Measurements from ENCODE around the gene TMEM131L.
"Not testable (repeated sequence)": the region's sequence is repeated elsewhere in the genome, so short reads cannot be mapped to it uniquely, and the experiment has no call there.

Gene TMEM131L

GRCh38 chr4:153651587-153651986 lies 185.4 kb downstream of the TMEM131L start:
- peak; percentile 8 for DNase-seq (ENCODE audit: low read depth)

- DNase-seq (ENCODE audit: low read depth): no peak
Measured at GRCh38 chr4:153652051-153652784, 186.1 kb downstream of the TMEM131L start.

- no peak for DNase-seq (ENCODE audit: low read depth)
Measured at GRCh38 chr4:153655002-153655541, 188.9 kb downstream of the TMEM131L start.

- no peak for DNase-seq (ENCODE audit: low read depth)
Measured at GRCh38 chr4:153655928-153656327, 189.8 kb downstream of the TMEM131L start.

GRCh38 chr4:153661215-153661822 lies 195.2 kb downstream of the TMEM131L start:
- no peak for DNase-seq (ENCODE audit: low read depth)

GRCh38 chr4:153661908-153662307 lies 195.7 kb downstream of the TMEM131L start:
- DNase-seq (ENCODE audit: low read depth): no peak

DNA sequence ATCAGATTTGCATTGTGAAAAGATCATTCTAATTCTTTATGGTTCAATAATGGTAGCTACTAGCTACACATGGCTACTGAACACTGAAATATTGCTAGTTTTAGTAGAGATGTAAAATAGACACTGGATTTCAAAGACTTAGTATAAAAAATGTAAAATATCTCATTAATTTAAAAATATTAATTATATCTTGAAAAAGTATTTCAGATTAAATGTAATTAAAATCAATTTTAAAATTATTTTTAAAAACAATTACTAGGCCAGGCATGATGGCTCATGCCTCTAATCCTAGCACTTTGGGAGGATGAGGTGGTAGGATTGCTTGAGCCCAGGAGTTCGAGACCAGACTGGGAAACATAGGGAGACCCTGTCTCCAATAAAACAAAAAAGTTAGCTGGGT lies 197.5 kb downstream of the TMEM131L start:
- DNase-seq (ENCODE audit: low read depth): no peak

- not testable (repeated sequence) for DNase-seq (ENCODE audit: low read depth)
Measured at GRCh38 chr4:153666505-153666904, 200.3 kb downstream of the TMEM131L start.

- no peak for DNase-seq (ENCODE audit: low read depth)
Measured at GRCh38 chr4:153668647-153669046, 202.5 kb downstream of the TMEM131L start.

DNA sequence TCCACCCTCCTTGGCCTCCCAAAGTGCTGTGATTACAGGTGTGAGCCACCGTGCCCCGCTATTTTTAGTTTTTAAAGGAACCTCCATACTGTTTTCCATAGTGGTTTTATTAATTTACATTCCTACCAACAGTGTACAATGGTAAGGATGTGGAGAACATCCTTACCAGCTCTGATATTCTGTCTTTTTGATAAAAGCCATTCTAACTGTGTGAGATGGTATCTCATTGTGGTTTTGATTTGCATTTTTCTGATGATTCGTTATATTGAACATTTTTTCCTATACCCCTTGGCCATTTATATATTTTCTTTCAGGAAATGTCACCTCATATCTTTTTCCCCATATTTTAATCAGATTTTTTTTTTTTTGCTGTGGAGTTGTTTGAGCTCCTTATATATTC lies 203.7 kb downstream of the TMEM131L start:
- no peak for DNase-seq (ENCODE audit: low read depth)

- no peak for DNase-seq (ENCODE audit: low read depth)
Measured at GRCh38 chr4:153676486-153676885, 210.3 kb downstream of the TMEM131L start.

- no peak for DNase-seq (ENCODE audit: low read depth)
Measured at GRCh38 chr4:153676984-153677383, 210.8 kb downstream of the TMEM131L start.

GRCh38 chr4:153679486-153679885 lies 213.3 kb downstream of the TMEM131L start:
- no peak for DNase-seq (ENCODE audit: low read depth)

DNA sequence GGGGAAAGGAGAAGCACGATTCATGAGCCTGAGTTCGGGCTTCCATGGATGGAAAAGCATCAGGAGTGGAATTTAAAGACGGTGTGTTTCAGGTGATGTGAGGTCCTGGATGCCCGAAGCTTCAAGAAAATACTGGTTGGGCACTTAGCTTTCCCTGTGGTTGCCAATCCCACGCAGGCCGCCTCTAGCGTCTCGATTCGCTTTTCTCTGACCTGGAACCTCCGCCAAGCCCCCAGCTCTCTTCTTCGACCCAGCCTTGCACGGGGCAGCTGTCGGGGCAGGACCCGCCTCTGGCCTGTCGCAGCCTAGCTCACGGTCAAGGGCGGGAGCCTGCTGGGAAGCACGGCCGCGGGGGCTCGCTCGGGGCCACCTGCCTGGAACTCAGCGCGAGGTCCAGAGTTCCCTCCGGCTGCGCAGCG lies 217.6 kb downstream of the TMEM131L start:
- no peak for DNase-seq (ENCODE audit: low read depth)

GRCh38 chr4:153684182-153684970 lies 218.2 kb downstream of the TMEM131L start, which contains the start of gene TLR2:
Gene TLR2, plus strand, starts transcription at chr4:153684280. Its CDS starts 18,628 bp downstream, at chr4:153702908.
- peak; percentile 43 for DNase-seq (ENCODE audit: low read depth)

- DNase-seq (ENCODE audit: low read depth): no peak
Measured at GRCh38 chr4:153684971-153685371, 218.8 kb downstream of the TMEM131L start.

Data from stimulated activated CD8-positive, alpha-beta memory T cell treated with anti-CD3 and anti-CD28 coated beads, Interleukin-12 subunit alpha, Interleukin-12 subunit beta, amount 100 ng/mL, for 4 hours (primary cell).